K562 (cell line): ENCODE results near the gene THSD8. TPM values are rescaled to one million over a fixed set of nuclear protein-coding genes. Genes with fewer than 3 reads are reported as not detected.

Source experiments
- ATAC-seq: fragments of 200-7000 bp; cut with Tn5 transposase; 3 replicates; pipeline ENCODE4 v1.9.1; 2020; ENCODE audit warnings: moderate library complexity
- BruUV-seq: library from RNA; stranded (reverse); fragments of 400-500 nt; replicated peaks from 2 replicates; lab custom pipeline; 2021; lab: Mats Ljungman, UMichigan
- CTCF ChIA-PET: fragments of 300-600 bp; formaldehyde crosslinking; extraction: SDS; loops from one replicate; lab custom pipeline; 2021; ENCODE audit warnings: low intra/inter-chr PET ratio; lab: Yijun Ruan, JAX
- POLR2A ChIA-PET: fragments of 300-600, 350-650 bp; sonication (Branson Sonifier 250); formaldehyde crosslinking; extraction: SDS; loops from one replicate; lab custom pipeline; 2021; ENCODE audit warnings: antibody characterized with exemption, inconsistent platforms; lab: Yijun Ruan, JAX
- DNase-seq, 4 experiments: peaks; one replicate each; pipeline versions ENCODE4 v3.0.0 to v3.0.0-alpha.2; 2011 to 2018; ENCODE audit warnings: low spot score in 3 of 4, mixed read lengths in 3 of 4; ENCODE audit errors: extremely low read depth in 1 of 4
- FAIRE-seq: peaks from 2 replicates; lab custom pipeline; 2011; peaks lifted over from hg19 to GRCh38; lab: Jason Lieb, UNC
- H2AFZ ChIP-seq: 2 replicates; pipeline ENCODE4 v1.6.0; 2011; ENCODE audit warnings: low read depth, low read length, control low read depth, inconsistent platforms
- H3K27ac ChIP-seq: fragments of 200-600 bp; 3 replicates; pipeline ENCODE4 v1.8.0; 2011; ENCODE audit warnings: low read depth, mild to moderate bottlenecking, control low read depth, inconsistent platforms, low read length, moderate library complexity, mixed read lengths; ENCODE audit errors: extremely low read depth
- H3K27me3 ChIP-seq, 2 experiments: fragments of 300-600 bp in 1 of 2; 2 replicates in 1 of 2; 3 replicates in 1 of 2; pipeline versions ENCODE4 v1.6.0 to v1.8.0; 2011; ENCODE audit warnings: inconsistent platforms in 2 of 2, low read length in 2 of 2, mild to moderate bottlenecking in 1 of 2, mixed read lengths in 1 of 2, moderate library complexity in 1 of 2; ENCODE audit not compliant: control insufficient read depth in 2 of 2, insufficient read depth in 2 of 2
- H3K36me3 ChIP-seq: fragments of 300-600 bp; 3 replicates; pipeline ENCODE4 v1.8.0; 2011; ENCODE audit warnings: mild to moderate bottlenecking, low read length, inconsistent platforms; ENCODE audit not compliant: control insufficient read depth, insufficient read depth
- H3K4me1 ChIP-seq, 2 experiments: fragments of 200-600 bp in 1 of 2; replicated peaks in 1 of 2; 2 replicates in 1 of 2; 3 replicates in 1 of 2; pipeline versions ENCODE4 v1.5.1 to v1.8.0; 2011; ENCODE audit warnings: inconsistent platforms in 2 of 2, low read length in 2 of 2, mild to moderate bottlenecking in 1 of 2, mixed read lengths in 1 of 2, moderate library complexity in 1 of 2; ENCODE audit not compliant: control insufficient read depth in 2 of 2, insufficient read depth in 2 of 2
- H3K4me2 ChIP-seq: 2 replicates; pipeline ENCODE4 v1.6.1; 2011; ENCODE audit warnings: low read length, control low read depth, inconsistent platforms, mixed read lengths; ENCODE audit not compliant: insufficient read depth
- H3K4me3 ChIP-seq: fragments of 200-600 bp; sonication (generic), shearing (Covaris generic); 2 replicates; pipeline ENCODE4 v1.5.1; 2016; ENCODE audit warnings: control low read depth, inconsistent platforms
- H3K79me2 ChIP-seq: fragments of 200-600 bp; 3 replicates; pipeline ENCODE4 v1.8.0; 2011; ENCODE audit warnings: low read length, inconsistent platforms; ENCODE audit not compliant: control insufficient read depth, insufficient read depth
- H3K9ac ChIP-seq, 2 experiments: 2 replicates each; pipeline versions ENCODE4 v1.6.0 to v1.6.1; 2011; ENCODE audit warnings: low read depth in 2 of 2, low read length in 2 of 2, control low read depth in 1 of 2, inconsistent platforms in 1 of 2, mild to moderate bottlenecking in 1 of 2, mixed read lengths in 1 of 2; ENCODE audit not compliant: insufficient read depth in 1 of 2
- H3K9me1 ChIP-seq: one replicate; pipeline ENCODE4 v1.6.0; 2011; ENCODE audit warnings: inconsistent platforms, mild to moderate bottlenecking, low read length, moderate library complexity; ENCODE audit not compliant: control insufficient read depth, insufficient read depth
- H3K9me3 ChIP-seq: replicated peaks from 2 replicates; pipeline ENCODE4 v1.5.1; 2011; ENCODE audit warnings: low read depth, low read length, inconsistent platforms; ENCODE audit not compliant: control insufficient read depth, insufficient read depth
- H4K20me1 ChIP-seq: replicated peaks from 2 replicates; pipeline ENCODE4 v1.6.1; 2011; ENCODE audit warnings: low read length, inconsistent platforms, mixed read lengths; ENCODE audit not compliant: control insufficient read depth, insufficient read depth
- BRD9 ChIP-seq: fragments of 450-650 bp; IDR thresholded peaks from 2 replicates; pipeline ENCODE4 v1.6.1; 2018; ENCODE audit warnings: low read depth; ENCODE audit not compliant: partially characterized antibody
- E2F4 ChIP-seq: sonication (generic); formaldehyde crosslinking; IDR thresholded peaks from 2 replicates; pipeline ENCODE4 v1.8.0; 2022; ENCODE audit warnings: mild to moderate bottlenecking, low read depth, missing genetic modification reagents
- GATAD2A ChIP-seq: fragments of 450-650 bp; IDR thresholded peaks from 2 replicates; pipeline ENCODE4 v1.6.1; 2017
- KDM2B ChIP-seq: fragments of 250-450 bp; sonication (Bioruptor Pico); IDR thresholded peaks from 2 replicates; pipeline ENCODE4 v1.8.0; 2021; ENCODE audit warnings: mild to moderate bottlenecking, moderate library complexity
- KLF16 ChIP-seq: IDR thresholded peaks from 2 replicates; pipeline ENCODE4 v1.6.1; 2016; ENCODE audit warnings: antibody characterized with exemption
- LEF1 ChIP-seq: fragments of 450-650 bp; IDR thresholded peaks from 2 replicates; pipeline ENCODE4 v1.6.1; 2016; ENCODE audit warnings: mild to moderate bottlenecking
- MLLT1 ChIP-seq, 2 experiments: fragments of 450-650 bp; IDR thresholded peaks; 2 replicates each; pipeline ENCODE4 v1.6.1; 2016
- NR3C1 ChIP-seq: sonication (generic); formaldehyde crosslinking; IDR thresholded peaks from 2 replicates; pipeline ENCODE4 v1.8.1; 2022; ENCODE audit warnings: missing genetic modification reagents
- PREB ChIP-seq: sonication (generic); formaldehyde crosslinking; IDR thresholded peaks from 2 replicates; pipeline ENCODE4 v1.8.1; 2023; ENCODE audit warnings: mild to moderate bottlenecking, missing genetic modification reagents
- PTRF ChIP-seq: fragments of 450-650 bp; IDR thresholded peaks from 2 replicates; pipeline ENCODE4 v1.6.1; 2016; ENCODE audit warnings: mild to moderate bottlenecking, missing genetic modification characterization, missing compliant biosample characterization
- PTTG1 ChIP-seq: fragments of 450-650 bp; IDR thresholded peaks from 2 replicates; pipeline ENCODE4 v1.6.1; 2016; ENCODE audit warnings: low read depth, mild to moderate bottlenecking, missing genetic modification characterization, missing compliant biosample characterization
- RAD51 ChIP-seq: fragments of 450-650 bp; IDR thresholded peaks from 2 replicates; pipeline ENCODE4 v1.7.1; 2016; ENCODE audit warnings: low read depth, mild to moderate bottlenecking, borderline replicate concordance
- SIRT6 ChIP-seq: IDR thresholded peaks from one replicate; pipeline ENCODE4 v1.6.1; 2012; ENCODE audit warnings: low read depth, mild to moderate bottlenecking, control low read depth, inconsistent platforms, low read length, moderate library complexity
- SMAD2 ChIP-seq: fragments of 150-350 bp; IDR thresholded peaks from 2 replicates; pipeline ENCODE4 v1.6.1; 2014; ENCODE audit warnings: low read depth, mild to moderate bottlenecking, low read length
- SMARCB1 ChIP-seq: IDR thresholded peaks from 2 replicates; pipeline ENCODE4 v1.6.1; 2011; ENCODE audit warnings: improper control_type of control experiment, low read depth; ENCODE audit not compliant: insufficient read length
- ZC3H11A ChIP-seq: IDR thresholded peaks from 2 replicates; pipeline ENCODE4 v1.6.1; 2012; ENCODE audit warnings: low read depth, low read length, improper control_type of control experiment
- ZFX ChIP-seq: sonication (generic); formaldehyde crosslinking; IDR thresholded peaks from 2 replicates; pipeline ENCODE4 v1.8.0; 2022; ENCODE audit warnings: mild to moderate bottlenecking, missing genetic modification reagents, moderate library complexity
- ZNF707 ChIP-seq: fragments of 250-450 bp; sonication (Bioruptor Pico); conservative IDR thresholded peaks from 2 replicates; pipeline ENCODE4 v1.8.0; 2022; ENCODE audit warnings: inconsistent platforms, mild to moderate bottlenecking, moderate library complexity
- WGBS: fragments of 100-300 bp; shearing (Covaris generic); methylation state at CpG from one replicate; pipeline ENCODE4 v1.1.6; 2016; ENCODE audit warnings: low coverage, mixed read lengths; ENCODE audit not compliant: insufficient coverage; ENCODE audit errors: missing lambda C conversion rate; 5-methylcytosine and 5-hydroxymethylcytosine counted together
- in situ Hi-C: fragments of 300-500 bp; cut with MboI; formaldehyde crosslinking; loops from 4 replicates; pipeline ENCODE4 v1.15.0; 2018; ENCODE audit warnings: inconsistent platforms, mixed read lengths
- intact Hi-C: fragments of 100-400 bp; cut with micrococcal nuclease; formaldehyde crosslinking; loops from 2 replicates; pipeline ENCODE4 v1.14.2; 2022
- polyA plus RNA-seq, 8 experiments: library from polyadenylated mRNA; depleted of rRNA in 4 of 8; stranded (reverse) in 5 of 8; unstranded in 3 of 8; fragments of >200 nt; fragmentation: Nextera tagmentation in 2 of 8; fragmentation: Illumina TruSeq in 1 of 8; extraction: Ambion mirVana in 2 of 8; extraction: Trizol in 1 of 8; gene quantifications; 2 replicates each; pipeline versions ENCODE4 v1.2.1 to v1.2.3, GENCODE V29; 2011 to 2014; ENCODE audit warnings: inconsistent platforms in 1 of 8, missing spikeins in 1 of 8
- total RNA-seq, 7 experiments: library from RNA; depleted of rRNA in 6 of 7; stranded (reverse); fragments of >200 nt in 6 of 7; fragmentation: Illumina TruSeq in 2 of 7; extraction: Trizol in 2 of 7; gene quantifications; 2 replicates each; pipeline versions ENCODE4 v1.2.1 to v1.2.3, GENCODE V29; 2011 to 2021; ENCODE audit warnings: low replicate concordance in 1 of 7

Gene THSD8
- total and polyA plus RNA-seq, 9 of the 15 experiments (the other 6 are each of a cell fraction or from before 2014, with no cell fraction given) = 8.4 to 42.4 (median 19.9) TPM; not detected in 2

- no peaks in the 10 kb centered on the region for H3K27me3 ChIP-seq
- no peak for FAIRE-seq
- TF ChIP-seq ZFX (CRISPR knock-in tag) = no peak
- no peak for TF ChIP-seq E2F4 (CRISPR knock-in tag)
- TF ChIP-seq MLLT1 (IDR thresholded peaks at IDR 0.05) = no peak
- no peak for TF ChIP-seq GATAD2A
- TF ChIP-seq KLF16 = no peak
- no peak for TF ChIP-seq NR3C1 (CRISPR knock-in tag)
- TF ChIP-seq PTTG1 (tag) = no peak
- no peak for TF ChIP-seq SMARCB1
- no peak for TF ChIP-seq ZC3H11A
- TF ChIP-seq LEF1 = no peak
- no peak for TF ChIP-seq KDM2B
- TF ChIP-seq SMAD2 = no peak
- TF ChIP-seq PREB = no peak
- no peak for TF ChIP-seq SIRT6
- TF ChIP-seq BRD9 = no peak
- no peak for TF ChIP-seq PTRF (tag)
- no peak for TF ChIP-seq RAD51
- TF ChIP-seq ZNF707 (CRISPR knock-in tag) = no peak
- H3K27ac ChIP-seq = no peak overlapping the region
- POLR2A ChIA-PET = interaction anchor here (0.6 to 2.3 kb wide), 10 partner anchors 11 to 1267 kb away, joined by 3 to 14 read pairs (median 4); partner anchors contain the start of gene RNASEH2A
- no peaks in the 10 kb centered on the region for H3K9me1 ChIP-seq
- H3K9me3 ChIP-seq = no peaks in the 10 kb centered on the region
- DNase-seq = no peak
- H3K4me3 ChIP-seq = no peak overlapping the region
- intact Hi-C loops (loop anchor here (10.0 kb wide), 1 partner anchor 230 kb away; no protein-coding TSS in a partner anchor), in situ Hi-C loops (loop anchor here (5.0 kb wide), 1 partner anchor 83 kb away; no protein-coding TSS in a partner anchor)
- CTCF ChIA-PET = interaction anchor here (1.0 to 1.3 kb wide), 2 partner anchors 17 to 19 kb away, joined by 3 to 8 read pairs; partner anchors contain the start of gene HOOK2
- WGBS = 89% methylated on average over 9 of the region's 9 CpGs
- H3K4me1 ChIP-seq = peaks cover 27 to 65% of the 10 kb centered on the region in 2 experiments
- H3K9ac ChIP-seq = no peak overlapping the region; a peak in 1 of 4 replicates
- ATAC-seq = no peak
- H2AFZ ChIP-seq = no peak overlapping the region
- no TSS peak for BruUV-seq
- H4K20me1 ChIP-seq = peaks cover 13% of the 10 kb centered on the region; the same call in 1 of the 2 replicates
- H3K36me3 ChIP-seq = peaks cover 23% of the 10 kb centered on the region; the same call in 2 of the 3 replicates
- H3K4me2 ChIP-seq = no peak overlapping the region
- H3K79me2 ChIP-seq = peaks cover 41% of the 10 kb centered on the region
Observed at GRCh38 chr19:12794971-12795381, 6.9 kb upstream of the THSD8 start.
